Gastroesophageal sphincter (tissue), 4 donors: Measurements from ENCODE around the gene MTCP1. TPM values are rescaled to one million over a fixed set of nuclear protein-coding genes. Genes with fewer than 3 reads are reported as not detected.

Experiments
- ATAC-seq: fragments of 150-250 bp; one replicate; pipeline ENCODE4 v1.9.1; 2016; ENCODE audit warnings: mild to moderate bottlenecking, moderate library complexity
- H3K27ac ChIP-seq, 4 donors: fragments of 200-600 bp; sonication (generic) in 3 of 4; 1 replicate in 3 of 4; 2 replicates in 1 of 4; pipeline ENCODE4 v1.5.1; 2016 to 2019
- H3K27me3 ChIP-seq: fragments of 200-600 bp; sonication (generic); one replicate; pipeline ENCODE4 v1.5.1; 2019
- H3K36me3 ChIP-seq, 2 donors: fragments of 200-600 bp; sonication (generic); one replicate each; pipeline ENCODE4 v1.5.1; 2019; ENCODE audit warnings: control low read depth in 1 of 2
- H3K4me1 ChIP-seq, 3 donors: fragments of 200-600 bp; sonication (generic); 1 replicate in 2 of 3; 2 replicates in 1 of 3; pipeline ENCODE4 v1.5.1; 2016 to 2019; ENCODE audit warnings: control low read depth in 2 of 3
- H3K4me3 ChIP-seq, 2 donors: fragments of 200-600 bp; sonication (generic); one replicate each; pipeline ENCODE4 v1.5.1; 2019; ENCODE audit warnings: mild to moderate bottlenecking in 1 of 2, moderate library complexity in 1 of 2
- H3K9me3 ChIP-seq, 3 donors: fragments of 200-600 bp; sonication (generic); one replicate each; pipeline ENCODE4 v1.5.1; 2017 to 2019; ENCODE audit warnings: control low read depth in 2 of 3
- EP300 ChIP-seq: sonication (generic); formaldehyde crosslinking; IDR thresholded peaks from one replicate; pipeline ENCODE4 v1.6.1; 2017; ENCODE audit warnings: antibody characterized with exemption, mild to moderate bottlenecking
- POLR2A ChIP-seq, 2 donors: fragments of 450-650 bp; IDR thresholded peaks; one replicate each; pipeline ENCODE4 v1.6.1; 2017; ENCODE audit warnings: antibody characterized with exemption in 2 of 2, mild to moderate bottlenecking in 2 of 2, moderate library complexity in 1 of 2
- POLR2AphosphoS5 ChIP-seq: sonication (generic); formaldehyde crosslinking; IDR thresholded peaks from one replicate; pipeline ENCODE4 v1.6.1; 2017; ENCODE audit warnings: antibody characterized with exemption
- WGBS, 2 donors: methylation state at CpG; one replicate each; pipeline ENCODE4 v1.1.5; 2018; ENCODE audit warnings: low coverage in 1 of 2; 5-methylcytosine and 5-hydroxymethylcytosine counted together
- total RNA-seq, 4 donors: library from RNA; depleted of rRNA; stranded (reverse); fragments of >200 nt; gene quantifications; one replicate each; pipeline ENCODE4 v1.1.0, GENCODE V29; 2016
- TF ChIP-seq, protein P1 (sequence below), 4 experiments: fragments of 200-600 bp in 2 of 4; fragments of 450-650 bp in 2 of 4; sonication (generic) in 1 of 4; IDR thresholded peaks; one replicate each; pipeline ENCODE4 v1.5.1; 2017 to 2019; ENCODE audit warnings: antibody characterized with exemption in 4 of 4, mild to moderate bottlenecking in 2 of 4, moderate library complexity in 2 of 4

Gene MTCP1
- total RNA-seq, 4 donors from 2014 or later, result 1.4 to 4.0 (median 1.9) TPM

GRCh38 chrX:155065035-155065734 is 5.8 kb downstream of the MTCP1 start:
- Histone ChIP-seq H3K27ac (peak overlapping the region in 3 of 4 donors; percentile 14 to 45 (median 43)), H3K4me1 (peaks cover 0 to 48% (median 0%) of the 10 kb centered on the region in 3 donors), H3K36me3 (peaks cover 0 to 3% of the 10 kb centered on the region in 2 donors), H3K4me3 (no peak overlapping the region), H3K9me3 (no peaks in the 10 kb centered on the region), H3K27me3 (no peaks in the 10 kb centered on the region)
- peak; percentile 58 for ATAC-seq
- 67 to 81% methylated on average over 1 to 6 of the region's 8 CpGs for WGBS, 2 donors
- TF ChIP-seq, protein P1, sequence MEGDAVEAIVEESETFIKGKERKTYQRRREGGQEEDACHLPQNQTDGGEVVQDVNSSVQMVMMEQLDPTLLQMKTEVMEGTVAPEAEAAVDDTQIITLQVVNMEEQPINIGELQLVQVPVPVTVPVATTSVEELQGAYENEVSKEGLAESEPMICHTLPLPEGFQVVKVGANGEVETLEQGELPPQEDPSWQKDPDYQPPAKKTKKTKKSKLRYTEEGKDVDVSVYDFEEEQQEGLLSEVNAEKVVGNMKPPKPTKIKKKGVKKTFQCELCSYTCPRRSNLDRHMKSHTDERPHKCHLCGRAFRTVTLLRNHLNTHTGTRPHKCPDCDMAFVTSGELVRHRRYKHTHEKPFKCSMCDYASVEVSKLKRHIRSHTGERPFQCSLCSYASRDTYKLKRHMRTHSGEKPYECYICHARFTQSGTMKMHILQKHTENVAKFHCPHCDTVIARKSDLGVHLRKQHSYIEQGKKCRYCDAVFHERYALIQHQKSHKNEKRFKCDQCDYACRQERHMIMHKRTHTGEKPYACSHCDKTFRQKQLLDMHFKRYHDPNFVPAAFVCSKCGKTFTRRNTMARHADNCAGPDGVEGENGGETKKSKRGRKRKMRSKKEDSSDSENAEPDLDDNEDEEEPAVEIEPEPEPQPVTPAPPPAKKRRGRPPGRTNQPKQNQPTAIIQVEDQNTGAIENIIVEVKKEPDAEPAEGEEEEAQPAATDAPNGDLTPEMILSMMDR (IDR thresholded peaks at IDR 0.05), result no peak
- TF ChIP-seq POLR2A (IDR thresholded peaks at IDR 0.05), result no peak
- no peak for TF ChIP-seq EP300
- TF ChIP-seq POLR2AphosphoS5, result no peak

DNA sequence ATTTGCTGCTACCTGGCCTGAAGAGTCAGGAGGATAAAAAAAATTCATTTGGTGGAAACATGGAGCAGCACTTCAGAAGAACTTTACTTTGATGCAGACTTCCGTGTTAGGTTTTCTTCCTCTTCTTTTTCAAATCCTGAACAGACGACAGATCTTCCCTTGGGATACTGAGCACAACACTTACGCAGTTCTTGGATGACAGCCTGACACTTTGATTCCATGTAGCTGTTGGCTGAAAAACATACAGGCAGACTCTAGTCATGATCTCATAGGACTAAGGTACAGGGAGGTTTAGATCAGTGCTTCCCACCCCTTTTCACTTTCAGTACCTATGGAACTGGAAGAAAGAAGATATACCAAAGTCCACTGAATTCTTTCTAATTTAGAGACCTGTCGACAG is 9.2 kb downstream of the MTCP1 start:
- 55 to 67% methylated on average over 4 of the region's 4 CpGs for WGBS, 2 donors
- TF ChIP-seq POLR2AphosphoS5, result no peak
- TF ChIP-seq, protein P1 (IDR thresholded peaks at IDR 0.05), result no peak
- no peak for TF ChIP-seq POLR2A (IDR thresholded peaks at IDR 0.05)
- no peak for TF ChIP-seq EP300
- Histone ChIP-seq H3K4me3 (no peak overlapping the region), H3K4me1 (peaks cover 0 to 31% (median 0%) of the 10 kb centered on the region in 3 donors), H3K27ac (peak overlapping the region in 1 of 4 donors; percentile 27), H3K27me3 (no peaks in the 10 kb centered on the region), H3K9me3 (no peaks in the 10 kb centered on the region), H3K36me3 (peaks cover 0 to 7% of the 10 kb centered on the region in 2 donors)
- ATAC-seq, result peak; percentile 30

GRCh38 chrX:155056877-155057792 is 13.8 kb downstream of the MTCP1 start:
- TF ChIP-seq EP300, result no peak
- TF ChIP-seq POLR2AphosphoS5, result peak; percentile 34
- TF ChIP-seq, protein P1 (IDR thresholded peaks at IDR 0.05), result peak; percentile 61 to 82 (median 76)
- TF ChIP-seq POLR2A (IDR thresholded peaks at IDR 0.05), result no peak
- Histone ChIP-seq H3K4me3 (peak overlapping the region; percentile 14 to 17), H3K27ac (peak overlapping the region; percentile 45 to 78 (median 72)), H3K4me1 (peaks cover 0 to 19% (median 0%) of the 10 kb centered on the region in 3 donors), H3K27me3 (no peaks in the 10 kb centered on the region), H3K36me3 (peaks cover 0 to 31% of the 10 kb centered on the region in 2 donors), H3K9me3 (no peaks in the 10 kb centered on the region)
- 0 to 12% methylated on average over 3 to 11 of the region's 25 CpGs for WGBS, 2 donors
- peak; percentile 88 for ATAC-seq

DNA sequence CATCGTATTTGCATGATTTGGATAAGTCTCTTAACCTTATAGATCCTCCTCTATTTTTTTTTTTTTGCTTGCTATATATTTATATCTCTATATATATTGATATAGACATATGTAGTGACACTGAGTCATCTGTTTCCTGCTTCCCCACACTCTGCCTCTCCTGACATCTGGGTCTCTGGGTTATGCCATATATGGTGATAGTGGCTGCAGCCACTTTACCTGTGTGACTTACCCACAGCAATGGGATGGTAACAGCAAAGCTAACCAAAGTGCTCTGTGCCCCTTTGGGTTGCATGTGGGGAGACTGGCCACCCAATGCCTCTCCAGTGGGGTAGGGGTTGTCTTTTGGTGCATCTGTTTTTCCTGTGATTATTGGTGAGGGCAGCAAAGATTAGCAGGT is 14.5 kb downstream of the MTCP1 start:
- H3K27ac ChIP-seq, result peak overlapping the region in 2 of 4 donors; percentile 45 to 69
- WGBS, 2 donors, result 57 to 75% methylated on average over 1 of the region's 1 CpG

More for the DNA sequence above, 14.5 kb downstream of the MTCP1 start:
- Histone ChIP-seq H3K4me3 (no peak overlapping the region), H3K36me3 (peaks cover 0 to 35% of the 10 kb centered on the region in 2 donors), H3K9me3 (no peaks in the 10 kb centered on the region), H3K4me1 (peaks cover 0 to 13% (median 0%) of the 10 kb centered on the region in 3 donors), H3K27me3 (no peaks in the 10 kb centered on the region)
- TF ChIP-seq POLR2AphosphoS5 (no peak), POLR2A (IDR thresholded peaks at IDR 0.05) (no peak), EP300 (no peak)
- TF ChIP-seq, protein P1 (IDR thresholded peaks at IDR 0.05), result no peak
- ATAC-seq, result no peak
